NCI-H1694 (cell line): ENCODE data around the gene NRG2.

Experiments
- DNase-seq: peaks from one replicate; lab custom pipeline; 2025; lab: John Stamatoyannopoulos, UW

Gene NRG2

GRCh38 chr5:140010798-140011197 is 32.3 kb downstream of the NRG2 start:
- no peak for DNase-seq

- DNase-seq = no peak
Measured at GRCh38 chr5:140007311-140007710, 35.8 kb downstream of the NRG2 start.

- no peak for DNase-seq
Measured at GRCh38 chr5:140005145-140005591, 37.9 kb downstream of the NRG2 start.

- DNase-seq = no peak
Measured at GRCh38 chr5:140004174-140004573, 38.9 kb downstream of the NRG2 start.

GRCh38 chr5:140003519-140003918 is 39.6 kb downstream of the NRG2 start:
- no peak for DNase-seq

GRCh38 chr5:140000332-140000731 is 42.8 kb downstream of the NRG2 start:
- DNase-seq = no peak

GRCh38 chr5:139998837-139999236 is 44.3 kb downstream of the NRG2 start:
- no peak for DNase-seq

- DNase-seq = no peak
Measured at GRCh38 chr5:139997276-139997675, 45.8 kb downstream of the NRG2 start.

- no peak for DNase-seq
Measured at GRCh38 chr5:139995929-139996328, 47.2 kb downstream of the NRG2 start.

- no peak for DNase-seq
Measured at GRCh38 chr5:139994234-139994633, 48.9 kb downstream of the NRG2 start.

- DNase-seq = no peak
Measured at GRCh38 chr5:139985733-139986132, 57.4 kb downstream of the NRG2 start.

GRCh38 chr5:139985290-139985689 is 57.8 kb downstream of the NRG2 start:
- no peak for DNase-seq

GRCh38 chr5:139984816-139985215 is 58.3 kb downstream of the NRG2 start:
- no peak for DNase-seq

GRCh38 chr5:139982975-139983240 is 60.2 kb downstream of the NRG2 start:
- DNase-seq = no peak

- DNase-seq = no peak
Measured at GRCh38 chr5:139982157-139982974, 60.7 kb downstream of the NRG2 start.

GRCh38 chr5:139980765-139981164 is 62.3 kb downstream of the NRG2 start:
- DNase-seq = no peak

GRCh38 chr5:139979943-139980342 is 63.2 kb downstream of the NRG2 start:
- DNase-seq = no peak

- no peak for DNase-seq
Measured at GRCh38 chr5:139979518-139979917, 63.6 kb downstream of the NRG2 start.

GRCh38 chr5:139976703-139977102 is 66.4 kb downstream of the NRG2 start:
- DNase-seq = no peak

GRCh38 chr5:139975942-139976341 is 67.2 kb downstream of the NRG2 start:
- no peak for DNase-seq

GRCh38 chr5:139975306-139975705 is 67.8 kb downstream of the NRG2 start:
- no peak for DNase-seq

- no peak for DNase-seq
Measured at GRCh38 chr5:139974661-139975060, 68.4 kb downstream of the NRG2 start.

- no peak for DNase-seq
Measured at GRCh38 chr5:139971202-139971725, 71.8 kb downstream of the NRG2 start.

- no peak for DNase-seq
Measured at GRCh38 chr5:139969318-139969717, 73.8 kb downstream of the NRG2 start.
